Stimulated activated CD4-positive, alpha-beta T cell treated with anti-CD3 and anti-CD28 coated beads, Interleukin-15, amount 100 ng/mL, for 24 hours (primary cell): ENCODE results near the gene TTC36.
"Not testable (repeated sequence)": the region's sequence is repeated elsewhere in the genome, so short reads cannot be mapped to it uniquely, and the experiment has no call there.

Experiments used
- DNase-seq: peaks from one replicate; pipeline ENCODE4 v3.0.0-alpha.2; 2020

TTC36 gene

DNA sequence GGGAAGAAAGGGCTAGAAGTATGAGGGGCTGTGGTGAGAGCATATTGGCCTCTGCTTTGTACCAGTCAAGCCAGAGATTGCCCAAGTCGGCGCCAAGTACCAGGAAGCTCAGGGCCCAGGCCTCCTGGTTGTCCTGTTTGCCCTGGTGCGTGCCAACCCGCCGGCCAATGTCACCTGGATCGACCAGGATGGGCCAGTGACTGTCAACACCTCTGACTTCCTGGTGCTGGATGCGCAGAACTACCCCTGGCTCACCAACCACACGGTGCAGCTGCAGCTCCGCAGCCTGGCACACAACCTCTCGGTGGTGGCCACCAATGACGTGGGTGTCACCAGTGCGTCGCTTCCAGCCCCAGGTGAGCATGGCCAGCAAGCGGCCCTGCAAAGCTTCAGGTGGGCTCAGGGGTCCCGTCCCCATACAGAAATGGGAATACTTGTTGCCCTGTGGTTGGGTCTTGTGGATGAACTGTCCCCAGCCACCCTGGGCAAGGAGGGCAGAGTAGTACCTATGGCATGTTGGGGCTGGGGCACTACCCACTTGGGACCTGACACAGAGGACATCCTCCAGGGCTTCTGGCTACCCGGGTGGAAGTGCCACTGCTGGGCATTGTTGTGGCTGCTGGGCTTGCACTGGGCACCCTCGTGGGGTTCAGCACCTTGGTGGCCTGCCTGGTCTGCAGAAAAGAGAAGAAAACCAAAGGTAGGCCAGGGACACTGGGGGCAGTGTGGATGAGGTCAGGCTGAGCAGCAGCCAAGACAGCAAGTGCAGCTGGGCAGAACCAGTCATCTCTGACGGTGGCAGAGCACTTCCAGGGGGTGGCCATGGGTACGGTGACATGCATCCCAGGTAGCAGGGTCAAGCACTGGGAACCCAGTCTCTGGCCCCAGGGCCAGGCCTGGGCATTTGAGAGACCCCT lies 5.8 kb downstream of the TTC36 start:
- no peak for DNase-seq

GRCh38 chr11:118533769-118534729 lies 6.8 kb downstream of the TTC36 start:
- no peak for DNase-seq

DNA sequence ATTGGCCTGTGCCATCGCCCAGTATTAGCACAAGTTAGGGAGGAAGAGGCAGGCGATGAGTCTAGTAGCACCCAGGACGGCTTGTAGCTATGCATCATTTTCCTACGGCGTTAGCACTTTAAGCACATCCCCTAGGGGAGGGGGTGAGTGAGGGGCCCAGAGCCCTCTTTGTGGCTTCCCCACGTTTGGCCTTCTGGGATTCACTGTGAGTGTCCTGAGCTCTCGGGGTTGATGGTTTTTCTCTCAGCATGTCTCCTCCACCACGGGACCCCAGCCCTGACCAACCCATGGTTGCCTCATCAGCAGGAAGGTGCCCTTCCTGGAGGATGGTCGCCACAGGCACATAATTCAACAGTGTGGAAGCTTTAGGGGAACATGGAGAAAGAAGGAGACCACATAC lies 8.0 kb downstream of the TTC36 start:
- no peak for DNase-seq

DNA sequence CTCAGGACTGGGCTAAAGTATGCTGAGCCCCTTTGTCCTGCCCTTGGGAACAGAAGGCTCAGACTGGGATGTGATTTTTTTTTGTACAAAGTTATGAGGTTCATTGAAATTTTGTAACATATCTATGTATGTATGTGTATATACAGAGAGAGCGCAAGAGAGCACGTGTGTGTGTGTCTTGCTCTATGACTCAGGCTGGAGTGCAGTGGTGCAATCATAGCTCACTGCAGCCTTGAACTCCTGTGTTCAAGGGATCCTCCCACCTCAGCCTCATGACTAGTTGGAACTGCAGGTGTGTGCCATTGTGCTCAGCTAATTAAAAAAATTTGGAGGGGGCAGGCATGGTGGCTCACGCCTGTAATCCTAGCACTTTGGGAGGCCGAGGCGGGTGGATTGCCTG lies 9.5 kb downstream of the TTC36 start:
- DNase-seq: no peak

GRCh38 chr11:118537409-118537980 lies 10.2 kb downstream of the TTC36 start:
- DNase-seq: no peak

- no peak for DNase-seq
Measured at GRCh38 chr11:118544010-118544646, 16.9 kb downstream of the TTC36 start.

- DNase-seq: no peak
Measured at GRCh38 chr11:118544647-118545010, 17.4 kb downstream of the TTC36 start.

DNA sequence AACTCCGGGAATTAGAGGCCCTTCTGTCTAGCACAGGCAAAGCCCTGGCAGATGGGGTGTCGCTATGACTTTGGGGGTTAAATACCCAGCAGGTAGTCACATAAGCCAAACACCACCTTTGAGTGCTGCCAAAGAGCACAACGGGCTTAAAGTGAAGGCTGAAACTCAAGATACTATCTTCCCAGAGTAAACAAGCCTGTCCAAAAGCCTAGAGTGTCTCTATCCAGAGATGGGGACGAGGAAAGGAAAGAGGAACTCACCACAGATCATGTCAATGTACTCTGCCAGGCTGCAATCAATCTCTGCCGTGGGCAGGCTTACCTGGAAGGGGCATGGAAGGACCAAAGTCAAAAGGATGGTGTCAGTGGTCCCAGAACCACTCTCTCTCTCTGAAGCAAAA lies 18.3 kb downstream of the TTC36 start:
- no peak for DNase-seq

- DNase-seq: no peak
Measured at GRCh38 chr11:118547132-118547531, 19.9 kb downstream of the TTC36 start.

- DNase-seq: no peak
Measured at GRCh38 chr11:118552341-118552740, 25.1 kb downstream of the TTC36 start.

- DNase-seq: no peak
Measured at GRCh38 chr11:118560806-118561205, 33.5 kb downstream of the TTC36 start.

GRCh38 chr11:118565051-118565450 lies 37.8 kb downstream of the TTC36 start:
- no peak for DNase-seq

- DNase-seq: no peak
Measured at GRCh38 chr11:118569670-118570069, 42.4 kb downstream of the TTC36 start.

GRCh38 chr11:118570787-118571186 lies 43.5 kb downstream of the TTC36 start:
- no peak for DNase-seq

GRCh38 chr11:118571701-118572060 lies 44.4 kb downstream of the TTC36 start:
- peak; percentile 27 for DNase-seq

DNA sequence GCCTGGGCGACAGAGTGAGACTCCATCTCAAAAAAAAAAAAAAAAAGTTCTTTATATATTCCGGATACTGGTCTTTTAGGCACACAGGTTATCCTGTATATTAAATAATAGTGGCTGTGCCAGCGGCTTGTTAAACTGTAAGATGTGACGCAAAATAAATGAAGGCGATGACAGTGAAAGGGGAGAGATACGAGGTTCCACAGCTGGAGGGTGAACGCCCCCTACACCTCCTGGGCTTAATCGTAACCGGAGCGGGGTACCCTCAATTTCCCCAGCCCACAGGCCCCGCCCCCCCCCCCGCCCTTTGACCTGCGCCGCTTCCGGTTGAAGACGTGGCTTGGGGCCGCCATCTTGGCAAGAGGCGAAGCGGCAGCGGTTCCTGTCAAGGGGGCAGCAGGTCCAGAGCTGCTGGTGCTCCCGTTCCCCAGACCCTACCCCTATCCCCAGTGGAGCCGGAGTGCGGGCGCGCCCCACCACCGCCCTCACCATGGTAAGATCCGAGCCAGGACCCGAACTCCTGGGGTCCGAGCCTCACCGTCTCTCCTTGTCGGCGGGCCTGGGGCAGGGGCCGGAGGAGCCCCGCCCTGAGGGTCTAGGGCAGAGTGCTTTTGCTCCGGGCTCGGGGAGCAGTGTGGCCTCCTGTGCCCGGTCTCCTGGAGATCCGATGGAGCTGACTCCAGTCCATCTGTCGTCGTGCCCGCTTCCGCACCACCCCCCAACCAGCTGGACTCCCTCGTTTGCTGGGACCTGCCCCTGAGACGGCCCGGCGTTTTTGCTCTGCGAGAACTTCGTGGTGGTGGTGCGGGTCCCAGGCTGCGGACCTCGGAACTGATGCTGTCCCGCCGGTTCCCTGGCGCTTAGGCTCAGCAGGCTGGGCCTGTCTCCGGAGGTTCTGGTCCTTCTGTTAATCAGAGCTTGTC lies 45.0 kb downstream of the TTC36 start, which contains the start of gene ARCN1:
TSS of gene ARCN1 (plus strand) at position 349 of the 920 bp plus-strand sequence. CDS start at position 488, 139 bp downstream.
- peak; percentile 83 for DNase-seq

- DNase-seq: peak; percentile 41
Measured at GRCh38 chr11:118572981-118573550, 45.8 kb downstream of the TTC36 start.

- no peak for DNase-seq
Measured at GRCh38 chr11:118574636-118575035, 47.4 kb downstream of the TTC36 start.

GRCh38 chr11:118577995-118578394 lies 50.7 kb downstream of the TTC36 start:
- DNase-seq: not testable (repeated sequence)
